ENCODE measurements around the gene ESYT2. TPM values are rescaled to one million over a fixed set of nuclear protein-coding genes. Genes with fewer than 3 reads are reported as not detected.

Gene ESYT2
- total and polyA plus RNA-seq, 2 of the 4 experiments (the other 2 are of a cell fraction) = 26.7 to 69.9 TPM

DNA sequence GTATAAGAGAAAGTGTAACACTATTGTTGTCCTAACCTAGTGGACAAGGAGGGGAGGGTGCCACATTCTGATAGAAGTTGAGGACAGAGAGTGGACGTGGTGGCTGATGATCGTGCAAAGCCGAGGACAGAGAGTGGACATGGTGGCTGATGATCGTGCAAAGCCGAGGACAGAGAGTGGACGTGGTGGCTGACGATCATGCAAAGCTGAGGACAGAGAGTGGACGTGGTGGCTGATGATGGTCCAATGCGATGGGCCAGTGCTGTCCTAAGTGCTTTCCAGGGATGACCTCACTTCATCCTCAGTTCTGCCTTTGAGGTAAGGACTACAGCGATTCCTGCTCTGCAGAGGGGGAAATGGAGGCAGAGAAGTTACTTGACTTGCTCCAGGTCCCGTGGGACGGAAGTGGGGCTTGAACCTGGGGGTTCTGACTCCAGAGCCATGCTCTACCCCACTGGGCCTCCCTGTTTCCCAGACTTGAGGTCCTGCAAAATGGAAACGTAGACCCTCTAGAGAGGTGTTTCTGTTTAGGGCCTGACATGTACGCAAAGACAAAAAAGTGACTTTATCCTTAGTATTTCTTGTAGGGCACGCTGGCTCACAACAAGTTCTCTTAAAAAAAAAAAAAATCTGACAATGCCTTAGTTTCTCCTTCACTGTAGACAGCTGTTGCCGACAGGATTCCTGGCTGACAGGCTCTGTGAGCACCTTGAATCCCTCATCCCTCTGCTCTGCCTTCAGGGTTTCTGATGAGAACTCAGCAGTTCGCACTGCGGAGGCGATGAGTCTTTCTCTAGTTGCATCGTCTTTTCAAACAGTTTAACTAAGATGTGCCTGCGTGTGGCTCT lies 104.4 kb downstream of the ESYT2 start (continued):
- no peak for TF ChIP-seq RFX5 (IDR thresholded peaks at IDR 0.05; ENCODE audit: low read depth, low read length)

DNA sequence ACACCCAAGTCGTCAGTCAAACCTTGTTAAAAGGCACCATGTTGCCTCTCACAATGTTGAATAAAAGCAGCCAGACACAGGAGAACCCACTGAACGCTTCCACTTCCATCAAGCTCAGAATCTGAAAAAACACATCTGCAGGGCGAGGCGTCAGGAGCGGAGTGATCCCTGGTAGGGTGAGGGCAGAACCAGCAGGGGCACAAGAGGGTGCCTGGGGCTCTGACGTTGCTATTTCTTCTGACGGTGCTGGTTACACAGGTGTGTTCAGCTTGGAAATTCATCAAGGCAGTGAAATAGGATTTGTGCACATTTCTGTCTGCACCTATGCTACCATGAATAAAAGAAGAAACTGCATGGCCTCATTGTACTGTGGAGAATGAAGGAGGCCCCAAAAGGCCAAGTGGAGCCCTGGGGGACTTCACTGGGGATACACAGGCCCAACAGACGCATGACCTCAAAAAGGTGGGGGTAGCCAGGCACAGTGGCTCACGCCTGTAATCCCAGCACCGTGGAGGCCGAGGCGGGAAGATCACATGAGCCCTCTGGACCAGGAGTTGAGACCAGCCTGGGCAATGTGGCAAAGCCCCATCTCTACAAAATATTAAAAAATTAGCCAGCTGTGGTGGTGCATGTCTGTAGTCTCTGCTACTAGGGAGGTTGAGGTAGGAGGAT lies 105.5 kb downstream of the ESYT2 start:
- no peak overlapping the region for H3K23ac ChIP-seq (ENCODE audit: low read depth, low read length)
- no peak overlapping the region for H3K4me2 ChIP-seq (ENCODE audit: low read depth, low read length)
- ChIA-PET CTCF (no interaction called here), POLR2A (ENCODE audit: unreplicated experiment) (no interaction called here)
- no peaks in the 10 kb centered on the region for H3K36me3 ChIP-seq (ENCODE audit: control insufficient read depth, insufficient read depth, low read length)
- H3K9ac ChIP-seq (ENCODE audit: low read depth, low read length) = no peak overlapping the region
- no peaks in the 10 kb centered on the region for H3K9me1 ChIP-seq (ENCODE audit: insufficient read depth, low read length)
- H3K27ac ChIP-seq (ENCODE audit: insufficient read depth, low read length) = no peak overlapping the region
- no peak overlapping the region for H3K4ac ChIP-seq (ENCODE audit: low read depth, low read length)
- no peaks in the 10 kb centered on the region for H3K79me1 ChIP-seq (ENCODE audit: low read depth in 1 of 2, low read length in 2 of 2)
- no peak overlapping the region for H2BK15ac ChIP-seq (ENCODE audit: low read depth, low read length)
- H4K91ac ChIP-seq (ENCODE audit: insufficient read depth, low read depth, low read length) = no peak overlapping the region
- no peak overlapping the region for H2BK20ac ChIP-seq (ENCODE audit: low read depth, low read length)
- no peaks in the 10 kb centered on the region for H3K9me3 ChIP-seq (ENCODE audit: control insufficient read depth, insufficient read depth, low read length)
- H3K4me1 ChIP-seq (ENCODE audit: control insufficient read depth, insufficient read depth, low read length) = no peaks in the 10 kb centered on the region
- H3K18ac ChIP-seq (ENCODE audit: low read depth, low read length) = no peak overlapping the region
- H2AK5ac ChIP-seq (ENCODE audit: low read depth, low read length) = no peak overlapping the region
- DNase-seq = no peak
- dilution Hi-C loops (cut with HindIII; ENCODE audit: low sequenced_read_pairs, unreplicated experiment) (no loop called here), in situ Hi-C loops (cut with MboI; ENCODE audit: low sequenced_read_pairs) (no loop called here), intact Hi-C loops (cut with micrococcal nuclease) (no loop called here)
- no peak overlapping the region for H4K5ac ChIP-seq (ENCODE audit: low read depth, low read length)
- H2BK5ac ChIP-seq (ENCODE audit: low read depth, low read length, poor library complexity, severe bottlenecking) = no peak overlapping the region
- TF ChIP-seq RCOR1 (IDR thresholded peaks at IDR 0.05; ENCODE audit: insufficient replicate concordance, low read length) (no peak), BHLHE40 (IDR thresholded peaks at IDR 0.05; ENCODE audit: low read depth, low read length) (no peak), RFX5 (IDR thresholded peaks at IDR 0.05; ENCODE audit: low read depth, low read length) (no peak), MAFK (IDR thresholded peaks at IDR 0.05; ENCODE audit: low read depth, low read length) (no peak), CHD1 (IDR thresholded peaks at IDR 0.05; ENCODE audit: low read depth, low read length) (no peak), POLR2A (IDR thresholded peaks at IDR 0.05; ENCODE audit: low read depth, low read length) (no peak)
- no peak overlapping the region for H2AFZ ChIP-seq (replicated peaks; ENCODE audit: low read length, poor library complexity)
- H4K20me1 ChIP-seq (ENCODE audit: insufficient read depth, low read length) = no peaks in the 10 kb centered on the region
- H3K14ac ChIP-seq (replicated peaks; ENCODE audit: low read depth, low read length) = no peak overlapping the region
- H2BK120ac ChIP-seq (ENCODE audit: low read depth, low read length) = no peak overlapping the region
- H3K56ac ChIP-seq (ENCODE audit: extremely low read depth, insufficient read depth, low read length) = no peak overlapping the region
- H3K4me3 ChIP-seq (ENCODE audit: insufficient read depth, low read depth, low read length) = no peak overlapping the region
- no TSS peak for BruUV-seq (replicated peaks)
- WGBS, 2 experiments (ENCODE audit: extremely low coverage in 2 of 2, insufficient read length in 1 of 2) = 65% methylated on average over 3 of the region's 12 CpGs; no CpG with 5 or more reads in 1 of the 2 experiments
- no peak for ATAC-seq (ENCODE audit: low read depth)
- H4K8ac ChIP-seq (ENCODE audit: low read depth in 2 of 2, low read length in 2 of 2) = no peak overlapping the region
- no peak overlapping the region for H2AK9ac ChIP-seq (replicated peaks; ENCODE audit: low read depth, low read length, poor library complexity)
- H3K27me3 ChIP-seq (ENCODE audit: control insufficient read depth, insufficient read depth, low read length) = no peaks in the 10 kb centered on the region
